WTC11 (cell line): ENCODE data around the gene ERBB4. TPM values are rescaled to one million over a fixed set of nuclear protein-coding genes. Genes with fewer than 3 reads are reported as not detected.

Experiments
- ATAC-seq: fragments of 200-7000 bp; cut with Tn5 transposase; 2 replicates; pipeline ENCODE4 v1.10.0; 2021; ENCODE audit warnings: mild to moderate bottlenecking, moderate library complexity
- CTCF ChIA-PET: fragments of 300-600 bp; sonication (Branson Sonifier 250); formaldehyde crosslinking; loops from one replicate; lab custom pipeline; 2021; ENCODE audit warnings: antibody characterized with exemption; lab: Charles Lee
- POLR2A ChIA-PET: fragments of 350-600 bp; sonication (Branson Sonifier 250); formaldehyde crosslinking; loops from one replicate; lab custom pipeline; 2021; ENCODE audit warnings: antibody characterized with exemption; lab: Charles Lee
- DNase-seq: peaks from one replicate; pipeline ENCODE4 v3.0.0; 2021; ENCODE audit warnings: low spot score
- H3K27ac Mint-ChIP-seq: 2 replicates; pipeline ENCODE4 v1.8.0; 2021; ENCODE audit warnings: mixed read lengths
- H3K27me3 Mint-ChIP-seq: 2 replicates; pipeline ENCODE4 v1.8.0; 2021; ENCODE audit warnings: low read depth, mild to moderate bottlenecking, moderate library complexity, mixed read lengths
- H3K36me3 Mint-ChIP-seq: 2 replicates; pipeline ENCODE4 v1.8.0; 2021; ENCODE audit warnings: mixed read lengths
- H3K4me1 Mint-ChIP-seq: 2 replicates; pipeline ENCODE4 v1.8.0; 2022; ENCODE audit warnings: mixed read lengths
- H3K4me3 Mint-ChIP-seq: 2 replicates; pipeline ENCODE4 v1.8.0; 2021; ENCODE audit warnings: mild to moderate bottlenecking, moderate library complexity, mixed read lengths
- H3K9me3 Mint-ChIP-seq: 2 replicates; pipeline ENCODE4 v1.8.0; 2021; ENCODE audit warnings: mixed read lengths
- ATF3 ChIP-seq: sonication (generic); formaldehyde crosslinking; conservative IDR thresholded peaks from 2 replicates; pipeline ENCODE4 v1.8.1; 2022; ENCODE audit warnings: mild to moderate bottlenecking, missing genetic modification reagents
- CREB1 ChIP-seq: sonication (generic); formaldehyde crosslinking; IDR thresholded peaks from 2 replicates; pipeline ENCODE4 v1.8.0; 2023; ENCODE audit warnings: mild to moderate bottlenecking, missing genetic modification reagents
- CTCF ChIP-seq: fragments of 200-600 bp; IDR thresholded peaks from 2 replicates; pipeline ENCODE4 v1.8.0; 2022; ENCODE audit warnings: antibody characterized with exemption
- ELF4 ChIP-seq: sonication (generic); formaldehyde crosslinking; IDR thresholded peaks from 2 replicates; pipeline ENCODE4 v1.8.1; 2022; ENCODE audit warnings: low read depth, mild to moderate bottlenecking, moderate library complexity, missing genetic modification reagents
- EMX1 ChIP-seq: fragments of 250-450 bp; sonication (Bioruptor Pico); IDR thresholded peaks from 2 replicates; pipeline ENCODE4 v1.8.0; 2021; ENCODE audit warnings: mild to moderate bottlenecking
- FOXP1 ChIP-seq: sonication (generic); formaldehyde crosslinking; IDR thresholded peaks from 2 replicates; pipeline ENCODE4 v1.8.0; 2022; ENCODE audit warnings: missing genetic modification reagents, mild to moderate bottlenecking, moderate library complexity, borderline replicate concordance
- MXD4 ChIP-seq: fragments of 250-450 bp; sonication (Bioruptor Pico); IDR thresholded peaks from 2 replicates; pipeline ENCODE4 v1.8.0; 2021; ENCODE audit warnings: mild to moderate bottlenecking, moderate library complexity, borderline replicate concordance
- NFATC4 ChIP-seq: fragments of 250-450 bp; sonication (Bioruptor Pico); IDR thresholded peaks from 2 replicates; pipeline ENCODE4 v1.9.0; 2021; ENCODE audit warnings: mild to moderate bottlenecking
- NFE2L1 ChIP-seq: sonication (generic); formaldehyde crosslinking; IDR thresholded peaks from 2 replicates; pipeline ENCODE4 v1.8.1; 2023; ENCODE audit warnings: missing genetic modification reagents
- SP1 ChIP-seq: sonication (generic); formaldehyde crosslinking; conservative IDR thresholded peaks from 2 replicates; pipeline ENCODE4 v1.8.1; 2022; ENCODE audit warnings: missing genetic modification reagents
- ZBTB43 ChIP-seq: sonication (generic); formaldehyde crosslinking; IDR thresholded peaks from 2 replicates; pipeline ENCODE4 v1.8.1; 2023; ENCODE audit warnings: mild to moderate bottlenecking, missing genetic modification reagents
- ZNF281 ChIP-seq: sonication (generic); formaldehyde crosslinking; IDR thresholded peaks from 2 replicates; pipeline ENCODE4 v1.8.0; 2023; ENCODE audit warnings: mild to moderate bottlenecking, missing genetic modification reagents
- ZNF396 ChIP-seq: fragments of 250-450 bp; sonication (Bioruptor Pico); IDR thresholded peaks from 2 replicates; pipeline ENCODE4 v1.8.0; 2021; ENCODE audit warnings: mild to moderate bottlenecking, moderate library complexity, borderline replicate concordance
- ZNF416 ChIP-seq: fragments of 250-450 bp; sonication (Bioruptor Pico); IDR thresholded peaks from 2 replicates; pipeline ENCODE4 v1.9.0; 2021; ENCODE audit warnings: mild to moderate bottlenecking, inconsistent platforms
- ZNF425 ChIP-seq: fragments of 250-450 bp; sonication (Bioruptor Pico); conservative IDR thresholded peaks from 2 replicates; pipeline ENCODE4 v1.9.0; 2021; ENCODE audit warnings: mild to moderate bottlenecking
- ZNF512 ChIP-seq: sonication (generic); formaldehyde crosslinking; IDR thresholded peaks from 2 replicates; pipeline ENCODE4 v1.8.1; 2022; ENCODE audit warnings: missing genetic modification reagents, borderline replicate concordance
- total RNA-seq: library from RNA; stranded (reverse); gene quantifications from 3 replicates; pipeline ENCODE4 v1.2.3, GENCODE V29; 2021
- TF ChIP-seq, protein P1 (sequence below): sonication (generic); formaldehyde crosslinking; IDR thresholded peaks from 2 replicates; pipeline ENCODE4 v1.8.0; 2022; ENCODE audit warnings: mild to moderate bottlenecking, missing genetic modification reagents
- TF ChIP-seq, protein P2 (sequence below): sonication (generic); formaldehyde crosslinking; IDR thresholded peaks from 2 replicates; pipeline ENCODE4 v1.8.0; 2022; ENCODE audit warnings: mild to moderate bottlenecking, missing genetic modification reagents
- TF ChIP-seq, protein P3 (sequence below): fragments of 250-450 bp; sonication (Bioruptor Pico); IDR thresholded peaks from 2 replicates; pipeline ENCODE4 v1.9.0; 2021; ENCODE audit warnings: moderate library complexity, mild to moderate bottlenecking, inconsistent platforms, borderline replicate concordance
- TF ChIP-seq, protein P4 (sequence below): sonication (generic); formaldehyde crosslinking; IDR thresholded peaks from 2 replicates; pipeline ENCODE4 v1.8.0; 2023; ENCODE audit warnings: missing genetic modification reagents
- TF ChIP-seq, protein P5 (sequence below): fragments of 250-450 bp; sonication (Bioruptor Pico); IDR thresholded peaks from 2 replicates; pipeline ENCODE4 v1.9.0; 2021; ENCODE audit warnings: mild to moderate bottlenecking

Gene ERBB4
- total RNA-seq, 1 experiment from 2014 or later, result 1.6 TPM

- TF ChIP-seq ZNF512 (no peak), FOXP1 (CRISPR knock-in tag) (no peak), ZNF425 (no peak), ZBTB43 (CRISPR knock-in tag) (no peak), ZNF416 (CRISPR knock-in tag) (no peak)
- TF ChIP-seq, protein P1, sequence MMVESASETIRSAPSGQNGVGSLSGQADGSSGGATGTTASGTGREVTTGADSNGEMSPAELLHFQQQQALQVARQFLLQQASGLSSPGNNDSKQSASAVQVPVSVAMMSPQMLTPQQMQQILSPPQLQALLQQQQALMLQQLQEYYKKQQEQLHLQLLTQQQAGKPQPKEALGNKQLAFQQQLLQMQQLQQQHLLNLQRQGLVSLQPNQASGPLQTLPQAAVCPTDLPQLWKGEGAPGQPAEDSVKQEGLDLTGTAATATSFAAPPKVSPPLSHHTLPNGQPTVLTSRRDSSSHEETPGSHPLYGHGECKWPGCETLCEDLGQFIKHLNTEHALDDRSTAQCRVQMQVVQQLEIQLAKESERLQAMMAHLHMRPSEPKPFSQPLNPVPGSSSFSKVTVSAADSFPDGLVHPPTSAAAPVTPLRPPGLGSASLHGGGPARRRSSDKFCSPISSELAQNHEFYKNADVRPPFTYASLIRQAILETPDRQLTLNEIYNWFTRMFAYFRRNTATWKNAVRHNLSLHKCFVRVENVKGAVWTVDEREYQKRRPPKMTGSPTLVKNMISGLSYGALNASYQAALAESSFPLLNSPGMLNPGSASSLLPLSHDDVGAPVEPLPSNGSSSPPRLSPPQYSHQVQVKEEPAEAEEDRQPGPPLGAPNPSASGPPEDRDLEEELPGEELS (CRISPR knock-in tag), result no peak
- TF ChIP-seq, protein P2, sequence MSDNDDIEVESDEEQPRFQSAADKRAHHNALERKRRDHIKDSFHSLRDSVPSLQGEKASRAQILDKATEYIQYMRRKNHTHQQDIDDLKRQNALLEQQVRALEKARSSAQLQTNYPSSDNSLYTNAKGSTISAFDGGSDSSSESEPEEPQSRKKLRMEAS (CRISPR knock-in tag), result no peak
These were observed 272.8 kb downstream of the ERBB4 start (continued) for GRCh38 chr2:212265777-212266176.

DNA sequence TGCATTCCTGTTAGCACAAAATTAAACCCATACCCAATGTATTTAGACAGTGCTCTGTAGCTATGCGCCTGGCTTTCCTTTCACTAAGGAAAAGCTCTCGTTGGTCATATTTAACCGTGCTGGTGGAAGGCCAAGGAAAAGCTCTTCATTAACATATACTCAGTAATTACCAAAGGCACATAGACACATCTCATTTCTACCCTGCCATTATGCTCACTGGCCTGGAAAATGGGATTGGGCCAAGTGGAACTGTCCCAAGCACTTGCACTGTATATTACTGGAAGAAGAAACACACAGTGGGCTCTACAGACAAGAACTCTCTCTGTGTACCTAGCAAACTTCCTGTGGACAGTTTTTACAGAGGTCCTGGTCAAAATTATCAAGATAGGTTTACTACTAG is 274.4 kb downstream of the ERBB4 start:
- no peaks in the 10 kb centered on the region for H3K4me1 Mint-ChIP-seq
- H3K4me3 Mint-ChIP-seq, result no peak overlapping the region
- ChIA-PET CTCF (no interaction called here), POLR2A (no interaction called here)
- H3K27ac Mint-ChIP-seq, result no peak overlapping the region
- no peak for TF ChIP-seq SP1
- TF ChIP-seq EMX1 (CRISPR knock-in tag), result no peak
- no peak for TF ChIP-seq ZNF281
- TF ChIP-seq ZNF396 (CRISPR knock-in tag), result no peak
- no peak for TF ChIP-seq ELF4 (CRISPR knock-in tag)
- no peak for TF ChIP-seq CREB1 (CRISPR knock-in tag)
- TF ChIP-seq, protein P3, sequence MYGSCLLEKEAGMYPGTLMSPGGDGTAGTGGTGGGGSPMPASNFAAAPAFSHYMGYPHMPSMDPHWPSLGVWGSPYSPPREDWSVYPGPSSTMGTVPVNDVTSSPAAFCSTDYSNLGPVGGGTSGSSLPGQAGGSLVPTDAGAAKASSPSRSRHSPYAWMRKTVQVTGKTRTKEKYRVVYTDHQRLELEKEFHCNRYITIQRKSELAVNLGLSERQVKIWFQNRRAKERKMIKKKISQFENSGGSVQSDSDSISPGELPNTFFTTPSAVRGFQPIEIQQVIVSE, result no peak
- TF ChIP-seq NFE2L1 (CRISPR knock-in tag), result no peak
- no peak for TF ChIP-seq NFATC4 (CRISPR knock-in tag)
- TF ChIP-seq MXD4 (CRISPR knock-in tag), result no peak
- TF ChIP-seq, protein P4, sequence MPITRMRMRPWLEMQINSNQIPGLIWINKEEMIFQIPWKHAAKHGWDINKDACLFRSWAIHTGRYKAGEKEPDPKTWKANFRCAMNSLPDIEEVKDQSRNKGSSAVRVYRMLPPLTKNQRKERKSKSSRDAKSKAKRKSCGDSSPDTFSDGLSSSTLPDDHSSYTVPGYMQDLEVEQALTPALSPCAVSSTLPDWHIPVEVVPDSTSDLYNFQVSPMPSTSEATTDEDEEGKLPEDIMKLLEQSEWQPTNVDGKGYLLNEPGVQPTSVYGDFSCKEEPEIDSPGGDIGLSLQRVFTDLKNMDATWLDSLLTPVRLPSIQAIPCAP (CRISPR knock-in tag), result no peak
- TF ChIP-seq CTCF, result no peak
- TF ChIP-seq ATF3 (CRISPR knock-in tag), result no peak
- TF ChIP-seq, protein P5, sequence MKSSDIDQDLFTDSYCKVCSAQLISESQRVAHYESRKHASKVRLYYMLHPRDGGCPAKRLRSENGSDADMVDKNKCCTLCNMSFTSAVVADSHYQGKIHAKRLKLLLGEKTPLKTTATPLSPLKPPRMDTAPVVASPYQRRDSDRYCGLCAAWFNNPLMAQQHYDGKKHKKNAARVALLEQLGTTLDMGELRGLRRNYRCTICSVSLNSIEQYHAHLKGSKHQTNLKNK (CRISPR knock-in tag), result no peak
- no peak for ATAC-seq
- DNase-seq, result no peak
- no peaks in the 10 kb centered on the region for H3K9me3 Mint-ChIP-seq
- H3K36me3 Mint-ChIP-seq, result no peaks in the 10 kb centered on the region
- H3K27me3 Mint-ChIP-seq, result no peaks in the 10 kb centered on the region
